K562 (cell line): ENCODE results near the gene COMMD2. TPM values are rescaled to one million over a fixed set of nuclear protein-coding genes. Genes with fewer than 3 reads are reported as not detected.
A peak's percentile ranks its signal among the peaks of the same experiment; 100 is the strongest.

Source experiments
- HDAC1 ChIP-seq, 2 experiments: fragments of 450-650 bp; IDR thresholded peaks; 2 replicates each; pipeline ENCODE4 v1.6.1; 2016 to 2017; ENCODE audit warnings: inconsistent platforms in 1 of 2, mild to moderate bottlenecking in 1 of 2, moderate library complexity in 1 of 2
- HDGF ChIP-seq: fragments of 450-650 bp; IDR thresholded peaks from 2 replicates; pipeline ENCODE4 v1.6.1; 2016
- LEF1 ChIP-seq: fragments of 450-650 bp; IDR thresholded peaks from 2 replicates; pipeline ENCODE4 v1.6.1; 2016; ENCODE audit warnings: mild to moderate bottlenecking
- NFXL1 ChIP-seq: fragments of 450-650 bp; formaldehyde crosslinking; IDR thresholded peaks from 2 replicates; pipeline ENCODE4 v1.4.0; 2021; ENCODE audit warnings: mild to moderate bottlenecking
- RHOXF2B ChIP-seq: fragments of 250-450 bp; sonication (Bioruptor Pico); conservative IDR thresholded peaks from 2 replicates; pipeline ENCODE4 v1.5.1; 2021
- TOE1 ChIP-seq, 2 experiments: fragments of 450-650 bp in 1 of 2; sonication (generic) in 1 of 2; formaldehyde crosslinking in 1 of 2; IDR thresholded peaks; 2 replicates each; pipeline versions ENCODE4 v1.7.1 to v1.8.0; 2016 to 2022; ENCODE audit warnings: borderline replicate concordance in 2 of 2, mild to moderate bottlenecking in 2 of 2, antibody characterized with exemption in 1 of 2, inconsistent platforms in 1 of 2, low read depth in 1 of 2, missing genetic modification reagents in 1 of 2, moderate library complexity in 1 of 2
- polyA plus RNA-seq, 8 experiments: library from polyadenylated mRNA; depleted of rRNA in 4 of 8; stranded (reverse) in 5 of 8; unstranded in 3 of 8; fragments of >200 nt; fragmentation: Nextera tagmentation in 2 of 8; fragmentation: Illumina TruSeq in 1 of 8; extraction: Ambion mirVana in 2 of 8; extraction: Trizol in 1 of 8; gene quantifications; 2 replicates each; pipeline versions ENCODE4 v1.2.1 to v1.2.3, GENCODE V29; 2011 to 2014; ENCODE audit warnings: inconsistent platforms in 1 of 8, missing spikeins in 1 of 8
- total RNA-seq, 7 experiments: library from RNA; depleted of rRNA in 6 of 7; stranded (reverse); fragments of >200 nt in 6 of 7; fragmentation: Illumina TruSeq in 2 of 7; extraction: Trizol in 2 of 7; gene quantifications; 2 replicates each; pipeline versions ENCODE4 v1.2.1 to v1.2.3, GENCODE V29; 2011 to 2021; ENCODE audit warnings: low replicate concordance in 1 of 7
- TF ChIP-seq, protein P1 (sequence below): sonication (generic); formaldehyde crosslinking; IDR thresholded peaks from 2 replicates; pipeline ENCODE4 v1.8.1; 2023; ENCODE audit warnings: mild to moderate bottlenecking, missing genetic modification reagents
- TF ChIP-seq, protein P2 (sequence below), 2 experiments: fragments of 450-650 bp; formaldehyde crosslinking in 1 of 2; IDR thresholded peaks; 2 replicates each; pipeline versions ENCODE4 v1.4.0 to v1.6.1; 2014 to 2020; ENCODE audit warnings: mild to moderate bottlenecking in 2 of 2, borderline replicate concordance in 1 of 2, low read depth in 1 of 2
- TF ChIP-seq, protein P3 (sequence below), 2 experiments: fragments of 450-650 bp in 1 of 2; IDR thresholded peaks; 2 replicates each; pipeline ENCODE4 v1.6.1; 2011 to 2017; ENCODE audit warnings: low read depth in 2 of 2, antibody characterized with exemption in 1 of 2, borderline replicate concordance in 1 of 2, low read length in 1 of 2, mild to moderate bottlenecking in 1 of 2, mixed read lengths in 1 of 2; ENCODE audit not compliant: control insufficient read depth in 1 of 2

Gene COMMD2
- total and polyA plus RNA-seq, 9 of the 15 experiments (the other 6 are each of a cell fraction or from before 2014, with no cell fraction given) = 25.8 to 102 (median 41.8) TPM

DNA sequence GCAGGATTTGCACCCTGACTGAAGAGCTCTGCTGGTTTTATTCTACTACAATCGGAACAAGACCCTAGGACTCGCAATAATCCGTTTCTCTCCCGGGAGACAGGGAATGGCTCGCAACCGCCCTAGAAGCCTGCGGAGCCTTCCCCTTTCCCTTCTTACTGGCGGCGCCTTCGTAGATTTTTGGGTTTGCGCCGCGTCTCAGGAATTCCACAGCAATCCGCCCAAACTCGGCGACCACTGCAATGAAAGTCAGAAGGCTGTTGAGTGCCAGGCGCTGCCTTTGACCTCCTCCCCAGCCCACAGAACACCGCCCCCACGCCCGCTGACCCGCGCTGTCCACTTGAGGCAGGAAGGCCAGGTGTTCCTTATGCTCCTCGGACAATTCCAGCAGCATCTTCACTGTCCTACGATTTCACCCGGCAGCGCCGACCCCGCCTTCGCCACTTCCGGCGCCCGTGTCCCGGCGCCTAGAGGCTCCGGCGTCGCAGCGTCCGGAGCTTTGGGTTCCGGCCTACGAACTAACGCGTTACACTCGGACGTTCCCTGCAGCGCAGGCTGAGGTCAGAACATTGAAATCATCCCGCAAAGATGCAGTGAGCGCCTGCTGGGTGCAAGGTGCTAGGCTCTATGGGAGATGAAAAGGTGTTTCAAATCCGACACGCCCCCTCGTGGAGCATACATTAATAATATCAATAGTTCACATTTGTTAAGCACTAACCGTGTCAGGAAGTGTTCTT lies at the start of gene COMMD2 (continued):
- TF ChIP-seq, protein P1, sequence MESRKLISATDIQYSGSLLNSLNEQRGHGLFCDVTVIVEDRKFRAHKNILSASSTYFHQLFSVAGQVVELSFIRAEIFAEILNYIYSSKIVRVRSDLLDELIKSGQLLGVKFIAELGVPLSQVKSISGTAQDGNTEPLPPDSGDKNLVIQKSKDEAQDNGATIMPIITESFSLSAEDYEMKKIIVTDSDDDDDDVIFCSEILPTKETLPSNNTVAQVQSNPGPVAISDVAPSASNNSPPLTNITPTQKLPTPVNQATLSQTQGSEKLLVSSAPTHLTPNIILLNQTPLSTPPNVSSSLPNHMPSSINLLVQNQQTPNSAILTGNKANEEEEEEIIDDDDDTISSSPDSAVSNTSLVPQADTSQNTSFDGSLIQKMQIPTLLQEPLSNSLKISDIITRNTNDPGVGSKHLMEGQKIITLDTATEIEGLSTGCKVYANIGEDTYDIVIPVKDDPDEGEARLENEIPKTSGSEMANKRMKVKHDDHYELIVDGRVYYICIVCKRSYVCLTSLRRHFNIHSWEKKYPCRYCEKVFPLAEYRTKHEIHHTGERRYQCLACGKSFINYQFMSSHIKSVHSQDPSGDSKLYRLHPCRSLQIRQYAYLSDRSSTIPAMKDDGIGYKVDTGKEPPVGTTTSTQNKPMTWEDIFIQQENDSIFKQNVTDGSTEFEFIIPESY (CRISPR knock-in tag) = peak; percentile 62; the same call in 1 of the 2 replicates
- TF ChIP-seq NFXL1 = no peak
- no peak for TF ChIP-seq HDGF
- TF ChIP-seq RHOXF2B = no peak
- TF ChIP-seq, protein P2, sequence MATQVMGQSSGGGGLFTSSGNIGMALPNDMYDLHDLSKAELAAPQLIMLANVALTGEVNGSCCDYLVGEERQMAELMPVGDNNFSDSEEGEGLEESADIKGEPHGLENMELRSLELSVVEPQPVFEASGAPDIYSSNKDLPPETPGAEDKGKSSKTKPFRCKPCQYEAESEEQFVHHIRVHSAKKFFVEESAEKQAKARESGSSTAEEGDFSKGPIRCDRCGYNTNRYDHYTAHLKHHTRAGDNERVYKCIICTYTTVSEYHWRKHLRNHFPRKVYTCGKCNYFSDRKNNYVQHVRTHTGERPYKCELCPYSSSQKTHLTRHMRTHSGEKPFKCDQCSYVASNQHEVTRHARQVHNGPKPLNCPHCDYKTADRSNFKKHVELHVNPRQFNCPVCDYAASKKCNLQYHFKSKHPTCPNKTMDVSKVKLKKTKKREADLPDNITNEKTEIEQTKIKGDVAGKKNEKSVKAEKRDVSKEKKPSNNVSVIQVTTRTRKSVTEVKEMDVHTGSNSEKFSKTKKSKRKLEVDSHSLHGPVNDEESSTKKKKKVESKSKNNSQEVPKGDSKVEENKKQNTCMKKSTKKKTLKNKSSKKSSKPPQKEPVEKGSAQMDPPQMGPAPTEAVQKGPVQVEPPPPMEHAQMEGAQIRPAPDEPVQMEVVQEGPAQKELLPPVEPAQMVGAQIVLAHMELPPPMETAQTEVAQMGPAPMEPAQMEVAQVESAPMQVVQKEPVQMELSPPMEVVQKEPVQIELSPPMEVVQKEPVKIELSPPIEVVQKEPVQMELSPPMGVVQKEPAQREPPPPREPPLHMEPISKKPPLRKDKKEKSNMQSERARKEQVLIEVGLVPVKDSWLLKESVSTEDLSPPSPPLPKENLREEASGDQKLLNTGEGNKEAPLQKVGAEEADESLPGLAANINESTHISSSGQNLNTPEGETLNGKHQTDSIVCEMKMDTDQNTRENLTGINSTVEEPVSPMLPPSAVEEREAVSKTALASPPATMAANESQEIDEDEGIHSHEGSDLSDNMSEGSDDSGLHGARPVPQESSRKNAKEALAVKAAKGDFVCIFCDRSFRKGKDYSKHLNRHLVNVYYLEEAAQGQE (IDR thresholded peaks at IDR 0.05; ENCODE audit: borderline replicate concordance) = no peak
- TF ChIP-seq, protein P2 (CRISPR knock-in tag; IDR thresholded peaks at IDR 0.05; ENCODE audit: low read depth) = no peak
- TF ChIP-seq HDAC1 (IDR thresholded peaks at IDR 0.05) = peak in 1 of 2 experiments; percentile 80; a peak in 2 of 4 replicates
- TF ChIP-seq, protein P3, sequence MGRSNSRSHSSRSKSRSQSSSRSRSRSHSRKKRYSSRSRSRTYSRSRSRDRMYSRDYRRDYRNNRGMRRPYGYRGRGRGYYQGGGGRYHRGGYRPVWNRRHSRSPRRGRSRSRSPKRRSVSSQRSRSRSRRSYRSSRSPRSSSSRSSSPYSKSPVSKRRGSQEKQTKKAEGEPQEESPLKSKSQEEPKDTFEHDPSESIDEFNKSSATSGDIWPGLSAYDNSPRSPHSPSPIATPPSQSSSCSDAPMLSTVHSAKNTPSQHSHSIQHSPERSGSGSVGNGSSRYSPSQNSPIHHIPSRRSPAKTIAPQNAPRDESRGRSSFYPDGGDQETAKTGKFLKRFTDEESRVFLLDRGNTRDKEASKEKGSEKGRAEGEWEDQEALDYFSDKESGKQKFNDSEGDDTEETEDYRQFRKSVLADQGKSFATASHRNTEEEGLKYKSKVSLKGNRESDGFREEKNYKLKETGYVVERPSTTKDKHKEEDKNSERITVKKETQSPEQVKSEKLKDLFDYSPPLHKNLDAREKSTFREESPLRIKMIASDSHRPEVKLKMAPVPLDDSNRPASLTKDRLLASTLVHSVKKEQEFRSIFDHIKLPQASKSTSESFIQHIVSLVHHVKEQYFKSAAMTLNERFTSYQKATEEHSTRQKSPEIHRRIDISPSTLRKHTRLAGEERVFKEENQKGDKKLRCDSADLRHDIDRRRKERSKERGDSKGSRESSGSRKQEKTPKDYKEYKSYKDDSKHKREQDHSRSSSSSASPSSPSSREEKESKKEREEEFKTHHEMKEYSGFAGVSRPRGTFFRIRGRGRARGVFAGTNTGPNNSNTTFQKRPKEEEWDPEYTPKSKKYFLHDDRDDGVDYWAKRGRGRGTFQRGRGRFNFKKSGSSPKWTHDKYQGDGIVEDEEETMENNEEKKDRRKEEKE (IDR thresholded peaks at IDR 0.05; ENCODE audit: borderline replicate concordance in 1 of 2, control insufficient read depth in 1 of 2, low read depth in 2 of 2, low read length in 1 of 2) = peak in 1 of 2 experiments; percentile 97; a peak in 2 of 4 replicates
- no peak for TF ChIP-seq LEF1
- TF ChIP-seq TOE1 (IDR thresholded peaks at IDR 0.05; ENCODE audit: borderline replicate concordance) = peak; percentile 61; the same call in 1 of the 2 replicates
- no peak for TF ChIP-seq TOE1 (CRISPR knock-in tag; IDR thresholded peaks at IDR 0.05; ENCODE audit: borderline replicate concordance, low read depth)
